Measurements from ENCODE around the gene DNAJC7. TPM values are rescaled to one million over a fixed set of nuclear protein-coding genes. Genes with fewer than 3 reads are reported as not detected.

DNAJC7 gene
- total RNA-seq, 4 donors from 2014 or later: 70.1 to 79.6 (median 76.4) TPM

DNA sequence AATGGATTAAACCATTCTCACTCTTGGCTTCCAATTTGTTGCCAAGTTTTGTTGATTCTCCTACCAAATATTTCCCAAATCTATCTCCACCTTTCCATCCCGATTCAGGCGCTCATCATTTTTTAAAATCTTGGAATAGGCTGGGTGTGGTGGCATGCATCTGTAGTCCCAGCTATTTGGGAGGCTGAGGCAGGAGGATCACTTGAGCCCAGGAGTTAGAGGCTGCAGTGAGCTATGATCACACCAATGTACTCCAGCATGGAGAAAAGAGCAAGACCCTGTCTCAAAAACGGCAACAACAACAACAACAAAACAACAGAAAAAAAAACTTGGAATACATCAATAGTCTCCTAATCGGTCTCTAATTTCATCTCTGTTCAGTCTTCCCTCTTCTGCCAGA lies 1.7 kb upstream of the DNAJC7 start:
- no peak for TF ChIP-seq CTCF (IDR thresholded peaks at IDR 0.05; ENCODE audit: low read depth)

DNA sequence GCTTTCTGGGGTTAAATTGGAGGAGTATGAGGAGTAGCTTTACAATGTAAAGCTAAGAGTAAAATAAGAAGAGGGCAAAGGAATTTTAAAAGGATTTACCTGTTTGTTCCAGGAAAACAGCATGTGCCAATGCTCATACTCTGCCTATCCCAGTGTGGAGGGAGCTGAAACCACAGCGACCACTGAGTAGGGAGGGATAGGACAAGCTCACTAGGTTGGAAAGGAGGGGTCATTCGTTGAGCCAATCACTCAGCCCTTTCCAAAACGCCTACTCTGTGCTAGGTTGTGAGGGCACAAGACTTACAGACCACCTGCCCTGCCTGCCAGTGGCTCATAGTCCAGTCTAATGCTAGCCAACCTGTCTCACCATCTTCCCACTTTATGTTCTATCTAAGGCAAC lies 1.1 kb upstream of the DNAJC7 start:
- no peak for TF ChIP-seq CTCF (IDR thresholded peaks at IDR 0.05; ENCODE audit: low read depth)

DNA sequence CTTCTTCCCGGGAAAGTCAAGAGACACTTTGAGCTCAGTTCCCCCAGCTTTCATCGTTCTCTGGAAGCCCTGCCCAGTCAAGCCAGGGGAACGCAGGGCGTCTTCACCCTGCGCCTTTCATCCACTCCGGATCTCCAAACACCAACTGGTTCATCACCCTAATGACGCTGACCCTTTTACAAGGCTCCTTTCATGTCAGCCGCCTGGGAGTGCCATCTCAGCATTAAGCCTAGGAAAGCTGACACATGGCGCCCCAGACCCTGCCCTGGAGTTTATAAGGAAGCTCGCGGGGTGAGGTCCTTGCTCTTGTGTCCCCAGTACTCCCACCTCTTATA lies 594 bp upstream of the DNAJC7 start:
- no peak for TF ChIP-seq CTCF (IDR thresholded peaks at IDR 0.05; ENCODE audit: low read depth)

DNA sequence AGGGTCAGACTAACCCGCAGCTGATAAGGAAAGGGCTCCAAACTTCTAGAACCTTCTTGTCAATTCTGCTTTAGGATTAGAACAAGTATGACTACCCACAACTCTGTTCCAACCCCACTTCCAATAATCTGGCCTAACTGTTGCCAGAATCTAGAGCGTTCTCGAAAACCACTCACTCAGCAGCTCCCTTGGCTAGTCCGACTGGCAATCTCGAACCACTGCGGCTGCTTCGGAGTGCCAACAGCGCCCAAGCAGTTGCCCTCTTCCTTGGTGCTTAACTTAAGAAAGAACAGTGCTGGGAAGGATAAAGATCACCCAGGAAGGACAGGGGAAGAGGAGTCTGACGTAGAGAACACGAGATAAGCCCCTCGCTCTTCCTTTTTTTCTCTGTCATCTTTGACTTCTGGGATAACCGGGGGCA lies 818 bp downstream of the DNAJC7 start:
- no peak for TF ChIP-seq CTCF (IDR thresholded peaks at IDR 0.05; ENCODE audit: low read depth)

GRCh38 chr17:42010898-42011516 lies 6.2 kb downstream of the DNAJC7 start:
- TF ChIP-seq CTCF (IDR thresholded peaks at IDR 0.05; ENCODE audit: low read depth): no peak

DNA sequence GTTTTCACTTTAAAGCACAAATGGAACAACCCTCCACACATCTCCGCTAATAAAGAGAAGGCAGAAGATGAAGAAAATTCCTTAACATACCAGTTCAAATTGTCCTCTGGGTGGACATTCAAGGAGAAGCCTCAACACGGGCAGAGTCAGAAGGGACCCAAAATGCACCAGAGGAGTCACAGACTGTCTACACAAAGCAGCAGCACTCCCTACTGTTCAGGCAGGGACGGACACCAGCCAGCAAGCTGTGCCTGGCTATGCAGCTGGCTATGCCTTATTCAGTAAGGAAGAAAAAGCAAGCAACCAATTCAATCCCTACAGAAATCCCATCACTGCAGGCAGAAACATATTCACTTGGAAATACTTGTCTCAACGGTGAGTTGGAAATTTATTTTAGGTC lies 8.1 kb downstream of the DNAJC7 start:
- no peak for TF ChIP-seq CTCF (IDR thresholded peaks at IDR 0.05; ENCODE audit: low read depth)

DNA sequence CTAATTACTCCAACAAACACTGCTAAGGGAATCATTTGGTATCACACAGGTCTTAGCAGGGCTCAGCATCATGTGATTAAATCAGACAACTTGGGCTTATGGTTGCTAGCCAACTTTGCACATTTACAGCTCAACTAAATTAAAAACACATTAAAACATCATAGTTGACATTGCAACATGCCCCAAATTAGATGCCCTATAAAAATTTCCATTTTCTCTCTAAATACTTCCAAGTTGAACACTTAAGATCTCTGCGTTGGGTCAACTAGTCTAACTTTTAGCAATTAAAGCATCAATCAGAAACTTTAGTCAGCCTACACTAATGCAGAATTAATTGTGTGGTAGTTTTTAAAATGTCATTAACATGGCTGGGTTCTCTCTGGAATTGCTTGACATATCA lies 12.1 kb downstream of the DNAJC7 start:
- TF ChIP-seq CTCF (IDR thresholded peaks at IDR 0.05; ENCODE audit: low read depth): no peak

Measured in subcutaneous adipose tissue (tissue), 4 donors.